ENCODE measurements around the gene CFH. TPM values are rescaled to one million over a fixed set of nuclear protein-coding genes. Genes with fewer than 3 reads are reported as not detected.
A peak's percentile ranks its signal among the peaks of the same experiment; 100 is the strongest.

Gene CFH
- total RNA-seq, 1 experiment from 2014 or later: 26.1 TPM

DNA sequence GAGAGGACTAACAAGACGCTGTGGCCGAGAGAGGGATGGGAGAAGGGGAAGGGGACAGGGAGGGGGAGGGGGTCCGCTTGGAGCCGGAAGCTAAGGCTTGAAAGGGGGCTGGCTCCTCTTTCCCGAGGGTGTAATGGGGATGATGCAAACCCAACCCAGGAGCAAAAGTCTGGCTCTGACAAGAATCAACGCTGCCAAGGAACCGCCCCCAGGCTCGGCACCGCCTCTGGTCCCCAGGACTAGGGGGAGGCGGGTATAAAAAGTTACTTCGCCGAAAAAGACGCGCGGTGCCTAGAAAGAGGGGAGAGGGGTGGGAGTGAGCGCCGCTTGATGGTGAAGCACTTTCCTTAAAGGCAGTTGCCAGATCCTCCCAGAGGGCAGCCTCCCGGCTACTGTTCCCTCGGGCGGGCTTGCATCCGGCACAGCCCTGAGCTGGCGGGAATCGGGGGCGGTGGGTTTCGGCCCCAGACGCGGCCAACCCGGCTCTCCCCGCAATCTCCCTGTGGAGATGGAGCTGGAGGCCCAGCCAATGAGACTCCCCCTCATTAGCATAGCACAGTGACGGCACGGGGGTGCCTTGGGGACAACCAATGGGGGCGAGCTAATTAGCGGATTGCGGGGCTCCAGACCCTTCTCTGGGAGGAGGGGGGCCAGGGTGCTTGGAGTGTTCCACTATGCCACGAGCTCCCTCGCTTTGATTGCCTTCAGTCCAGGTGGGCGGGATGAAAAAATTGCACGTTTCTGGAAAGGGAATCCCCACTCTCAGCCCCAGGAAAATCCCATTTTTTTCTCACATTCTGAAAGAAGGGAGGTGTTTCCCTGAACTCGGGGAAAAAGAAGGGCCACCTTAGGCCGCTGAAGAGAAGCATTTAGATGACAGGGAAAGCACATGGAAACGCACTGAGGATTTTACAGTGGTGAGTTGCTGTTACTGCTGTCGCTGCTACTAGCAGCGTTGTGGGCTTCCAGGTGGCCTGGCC, 43.2 kb upstream of the CFH start, which contains the start of gene KCNT2:
KCNT2 (minus strand) TSS at position 51 of the 980 bp plus-strand sequence. CDS start 131 bp downstream, outside the sequence.
- peak within 1 kb of the TSS; percentile 70 for H3K27ac Mint-ChIP-seq (ENCODE audit: unreplicated experiment)
- BruUV-seq (replicated peaks): no TSS peak
- peak; percentile 71 for DNase-seq
- intact Hi-C loops (cut with micrococcal nuclease; ENCODE audit: unreplicated experiment): loop anchor here (2.0 kb wide), 1 partner anchor 44 kb away; the partner anchor contains the start of gene CFH
- H3K4me1 Mint-ChIP-seq (ENCODE audit: low read depth, unreplicated experiment): peaks cover 17% of the 10 kb centered on the region
- no peaks in the 10 kb centered on the region for H3K9me3 Mint-ChIP-seq (ENCODE audit: low read depth, unreplicated experiment)
- TF ChIP-seq, protein P1, sequence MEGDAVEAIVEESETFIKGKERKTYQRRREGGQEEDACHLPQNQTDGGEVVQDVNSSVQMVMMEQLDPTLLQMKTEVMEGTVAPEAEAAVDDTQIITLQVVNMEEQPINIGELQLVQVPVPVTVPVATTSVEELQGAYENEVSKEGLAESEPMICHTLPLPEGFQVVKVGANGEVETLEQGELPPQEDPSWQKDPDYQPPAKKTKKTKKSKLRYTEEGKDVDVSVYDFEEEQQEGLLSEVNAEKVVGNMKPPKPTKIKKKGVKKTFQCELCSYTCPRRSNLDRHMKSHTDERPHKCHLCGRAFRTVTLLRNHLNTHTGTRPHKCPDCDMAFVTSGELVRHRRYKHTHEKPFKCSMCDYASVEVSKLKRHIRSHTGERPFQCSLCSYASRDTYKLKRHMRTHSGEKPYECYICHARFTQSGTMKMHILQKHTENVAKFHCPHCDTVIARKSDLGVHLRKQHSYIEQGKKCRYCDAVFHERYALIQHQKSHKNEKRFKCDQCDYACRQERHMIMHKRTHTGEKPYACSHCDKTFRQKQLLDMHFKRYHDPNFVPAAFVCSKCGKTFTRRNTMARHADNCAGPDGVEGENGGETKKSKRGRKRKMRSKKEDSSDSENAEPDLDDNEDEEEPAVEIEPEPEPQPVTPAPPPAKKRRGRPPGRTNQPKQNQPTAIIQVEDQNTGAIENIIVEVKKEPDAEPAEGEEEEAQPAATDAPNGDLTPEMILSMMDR (IDR thresholded peaks at IDR 0.05; ENCODE audit: unreplicated experiment): no peak
- peak within 1 kb of the TSS; percentile 84 for H3K4me3 Mint-ChIP-seq (ENCODE audit: low read depth, unreplicated experiment)
- CTCF ChIA-PET: interaction anchor here (0.7 to 1.2 kb wide), 2 partner anchors 24 to 53 kb away, joined by 3 to 5 read pairs; no protein-coding TSS in a partner anchor
- peaks cover 16% of the 10 kb centered on the region for H3K36me3 Mint-ChIP-seq (ENCODE audit: insufficient read depth, unreplicated experiment)
- no peaks in the 10 kb centered on the region for H3K27me3 Mint-ChIP-seq (ENCODE audit: unreplicated experiment)

DNA sequence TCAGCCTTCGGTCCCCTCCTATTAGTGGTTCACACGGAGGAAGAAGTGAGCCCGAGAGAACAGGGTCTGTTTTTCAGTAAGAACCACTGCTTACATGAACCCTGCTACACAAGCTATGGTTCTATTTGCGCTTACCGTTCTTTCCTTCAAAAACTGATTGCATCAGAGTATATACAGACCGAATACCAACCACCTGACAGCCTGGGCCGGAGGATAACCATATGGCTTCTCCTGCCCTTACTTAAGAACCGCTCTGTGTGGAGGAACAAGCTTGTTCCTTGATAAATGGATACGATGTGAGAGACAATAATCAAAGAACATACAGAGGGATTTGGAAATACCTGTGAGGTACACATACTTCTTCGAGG, 42.5 kb upstream of the CFH start:
- peaks cover 17% of the 10 kb centered on the region for H3K4me1 Mint-ChIP-seq (ENCODE audit: low read depth, unreplicated experiment)
- CTCF ChIA-PET: interaction anchor here (0.7 to 1.2 kb wide), 2 partner anchors 25 to 52 kb away, joined by 3 to 5 read pairs; no protein-coding TSS in a partner anchor
- no peaks in the 10 kb centered on the region for H3K9me3 Mint-ChIP-seq (ENCODE audit: low read depth, unreplicated experiment)
- peak overlapping the region; percentile 84 for H3K4me3 Mint-ChIP-seq (ENCODE audit: low read depth, unreplicated experiment)
- DNase-seq: no peak
- H3K36me3 Mint-ChIP-seq (ENCODE audit: insufficient read depth, unreplicated experiment): peaks cover 16% of the 10 kb centered on the region
- no peaks in the 10 kb centered on the region for H3K27me3 Mint-ChIP-seq (ENCODE audit: unreplicated experiment)
- peak overlapping the region; percentile 70 for H3K27ac Mint-ChIP-seq (ENCODE audit: unreplicated experiment)
- no TSS peak for BruUV-seq (replicated peaks)
- TF ChIP-seq, protein P1 (IDR thresholded peaks at IDR 0.05; ENCODE audit: unreplicated experiment): no peak
- intact Hi-C loops (cut with micrococcal nuclease; ENCODE audit: unreplicated experiment): loop anchor here (2.0 kb wide), 1 partner anchor 43 kb away; the partner anchor contains the start of gene CFH

DNA sequence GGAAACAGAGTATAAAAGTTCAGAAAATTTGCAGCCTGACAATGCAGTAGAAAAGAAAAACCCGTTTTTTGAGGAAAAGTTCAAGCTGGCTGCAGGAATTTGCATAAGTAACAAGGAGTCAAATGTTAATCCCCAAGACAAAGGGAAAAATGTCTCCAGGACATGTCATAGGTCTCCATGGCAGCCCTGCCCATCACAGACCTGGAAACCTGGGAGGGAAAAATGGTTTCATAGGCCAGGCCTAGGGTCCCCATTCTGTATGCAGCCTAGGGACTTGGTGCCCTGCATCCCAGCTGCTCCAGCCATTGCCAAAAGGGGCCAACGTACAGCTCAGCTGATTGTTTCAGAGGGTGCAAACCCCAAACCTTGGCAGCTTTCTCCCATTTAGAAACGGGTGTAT, 40.0 kb upstream of the CFH start:
- H3K27ac Mint-ChIP-seq (ENCODE audit: unreplicated experiment): no peak overlapping the region
- no peak for DNase-seq
- CTCF ChIA-PET: no interaction called here
- TF ChIP-seq, protein P1 (IDR thresholded peaks at IDR 0.05; ENCODE audit: unreplicated experiment): no peak
- H3K4me1 Mint-ChIP-seq (ENCODE audit: low read depth, unreplicated experiment): peaks cover 13% of the 10 kb centered on the region
- H3K4me3 Mint-ChIP-seq (ENCODE audit: low read depth, unreplicated experiment): no peak overlapping the region
- H3K27me3 Mint-ChIP-seq (ENCODE audit: unreplicated experiment): no peaks in the 10 kb centered on the region
- peaks cover 16% of the 10 kb centered on the region for H3K36me3 Mint-ChIP-seq (ENCODE audit: insufficient read depth, unreplicated experiment)
- BruUV-seq (replicated peaks): no TSS peak
- H3K9me3 Mint-ChIP-seq (ENCODE audit: low read depth, unreplicated experiment): no peaks in the 10 kb centered on the region
- intact Hi-C loops (cut with micrococcal nuclease; ENCODE audit: unreplicated experiment): no loop called here

DNA sequence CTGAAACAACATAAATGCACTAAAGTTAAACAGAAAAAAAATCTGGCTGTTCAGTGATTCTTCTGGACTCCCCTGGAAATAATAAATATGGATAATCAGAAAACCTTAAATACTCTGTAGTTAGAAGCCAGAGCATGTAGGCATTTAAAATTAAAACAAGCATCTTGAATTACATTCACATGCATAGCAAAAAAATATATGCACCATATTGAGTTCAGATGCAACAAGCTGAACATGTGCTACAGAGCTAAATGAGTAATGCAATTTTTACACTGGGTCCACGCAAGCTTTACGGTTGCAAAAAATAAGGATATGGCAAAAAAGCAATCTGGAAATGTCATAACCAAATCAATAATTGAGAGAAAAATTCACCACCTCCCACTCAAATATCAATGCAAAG, 32.1 kb upstream of the CFH start:
- Mint-ChIP-seq H3K9me3 (ENCODE audit: low read depth, unreplicated experiment) (no peaks in the 10 kb centered on the region), H3K27me3 (ENCODE audit: unreplicated experiment) (no peaks in the 10 kb centered on the region), H3K4me3 (ENCODE audit: low read depth, unreplicated experiment) (no peak overlapping the region), H3K36me3 (ENCODE audit: insufficient read depth, unreplicated experiment) (no peaks in the 10 kb centered on the region), H3K4me1 (ENCODE audit: low read depth, unreplicated experiment) (no peaks in the 10 kb centered on the region), H3K27ac (ENCODE audit: unreplicated experiment) (no peak overlapping the region)
- no peak for DNase-seq
- intact Hi-C loops (cut with micrococcal nuclease; ENCODE audit: unreplicated experiment): no loop called here
- BruUV-seq (replicated peaks): no TSS peak
- CTCF ChIA-PET: interaction anchor here (0.5 kb wide), 1 partner anchor 211 kb away, joined by 3 read pairs; no protein-coding TSS in a partner anchor
- TF ChIP-seq, protein P1 (IDR thresholded peaks at IDR 0.05; ENCODE audit: unreplicated experiment): no peak

Measured in Calu3 (cell line).